ENCODE data around the gene IFRD2.

GRCh38 chr3:50278123-50278879, 13.9 kb downstream of the IFRD2 start:
- TF ChIP-seq EZH2 (IDR thresholded peaks at IDR 0.05) (no peak), POLR2AphosphoS5 (IDR thresholded peaks at IDR 0.05; ENCODE audit: borderline replicate concordance, low read depth, low read length) (no peak)
